ENCODE results near the gene FMN2.

FMN2 gene

DNA sequence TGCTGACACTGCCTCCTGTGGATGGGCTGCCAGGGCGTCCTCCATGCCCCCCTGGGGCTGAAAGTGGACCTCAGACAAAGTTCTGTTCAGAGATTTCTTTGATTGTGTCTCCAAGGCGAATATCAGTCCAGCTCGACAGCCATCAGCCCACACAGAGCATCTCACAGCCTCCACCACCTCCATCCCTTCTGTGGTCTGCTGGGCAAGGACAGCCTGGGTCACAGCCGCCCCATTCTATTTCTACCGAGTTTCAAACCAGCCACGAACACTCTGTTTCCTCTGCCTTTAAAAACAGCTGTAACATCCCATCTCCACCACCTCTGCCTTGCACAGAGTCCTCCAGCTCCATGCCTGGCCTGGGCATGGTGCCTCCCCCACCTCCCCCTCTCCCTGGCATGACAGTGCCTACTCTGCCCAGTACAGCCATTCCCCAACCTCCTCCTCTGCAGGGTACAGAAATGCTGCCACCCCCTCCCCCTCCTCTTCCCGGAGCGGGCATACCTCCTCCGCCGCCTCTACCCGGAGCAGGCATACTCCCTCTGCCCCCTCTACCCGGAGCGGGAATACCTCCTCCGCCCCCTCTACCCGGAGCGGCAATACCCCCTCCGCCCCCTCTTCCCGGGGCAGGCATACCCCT, 115.5 kb downstream of the FMN2 start:
- H3K27ac ChIP-seq (ENCODE audit: insufficient read depth, low read length, poor library complexity, severe bottlenecking): no peak overlapping the region
- H3K27me3 ChIP-seq (replicated peaks; ENCODE audit: control insufficient read depth, insufficient read depth, low read length, poor library complexity, severe bottlenecking): no peaks in the 10 kb centered on the region
- no peak overlapping the region for H3K4me3 ChIP-seq (ENCODE audit: insufficient read depth, low read depth, low read length, poor library complexity, severe bottlenecking)
- H3K4me1 ChIP-seq (ENCODE audit: control insufficient read depth, insufficient read depth, low read length, poor library complexity, severe bottlenecking): no peaks in the 10 kb centered on the region
- no peaks in the 10 kb centered on the region for H3K9me3 ChIP-seq (ENCODE audit: control insufficient read depth, low read length)
- DNase-seq: no peak
- H3K36me3 ChIP-seq (ENCODE audit: control insufficient read depth, insufficient read depth, low read length): no peaks in the 10 kb centered on the region

DNA sequence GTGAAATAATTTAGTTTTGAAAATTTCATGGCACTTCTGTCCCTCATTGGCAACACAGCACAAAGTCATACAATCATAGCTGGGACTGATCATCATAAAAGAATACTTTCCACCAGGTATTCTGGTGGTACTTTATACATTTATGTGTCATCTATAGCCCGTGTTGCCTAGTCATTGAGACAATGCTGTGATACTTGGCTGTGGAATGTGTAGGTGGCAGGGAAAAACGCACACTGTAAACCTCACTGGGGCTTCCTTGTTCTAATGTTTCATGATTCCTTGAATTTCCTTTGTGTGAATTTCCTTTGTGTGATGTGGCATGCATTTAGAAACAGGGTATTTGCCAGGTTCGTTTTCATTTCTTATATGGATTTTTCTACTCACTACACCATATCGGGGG, 118.3 kb downstream of the FMN2 start:
- Histone ChIP-seq H3K27ac (ENCODE audit: insufficient read depth, low read length, poor library complexity, severe bottlenecking) (no peak overlapping the region), H3K36me3 (ENCODE audit: control insufficient read depth, insufficient read depth, low read length) (no peaks in the 10 kb centered on the region), H3K9me3 (ENCODE audit: control insufficient read depth, low read length) (no peaks in the 10 kb centered on the region), H3K4me3 (ENCODE audit: insufficient read depth, low read depth, low read length, poor library complexity, severe bottlenecking) (no peak overlapping the region), H3K27me3 (replicated peaks; ENCODE audit: control insufficient read depth, insufficient read depth, low read length, poor library complexity, severe bottlenecking) (no peaks in the 10 kb centered on the region), H3K4me1 (ENCODE audit: control insufficient read depth, insufficient read depth, low read length, poor library complexity, severe bottlenecking) (no peaks in the 10 kb centered on the region)
- no peak for DNase-seq

DNA sequence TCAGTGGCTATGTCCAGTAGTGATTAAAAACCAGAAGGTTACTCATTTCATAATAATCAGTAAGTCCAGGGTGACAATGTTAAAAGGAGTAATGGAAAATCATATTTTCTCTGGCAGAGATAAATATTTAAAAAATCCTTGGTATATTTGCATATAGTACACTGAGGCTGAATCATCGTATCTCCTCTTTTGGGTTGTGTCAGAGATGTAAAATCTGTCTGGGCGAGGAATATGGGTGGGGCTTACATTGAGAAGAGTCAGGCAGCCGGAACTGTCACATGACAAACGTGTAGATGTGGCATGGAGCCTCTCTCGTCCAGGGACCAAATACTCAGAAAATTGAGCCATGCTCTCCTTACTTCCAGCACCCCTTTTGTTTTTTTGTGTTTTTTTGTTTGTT, 120.9 kb downstream of the FMN2 start:
- Histone ChIP-seq H3K27ac (ENCODE audit: insufficient read depth, low read length, poor library complexity, severe bottlenecking) (no peak overlapping the region), H3K4me3 (ENCODE audit: insufficient read depth, low read depth, low read length, poor library complexity, severe bottlenecking) (no peak overlapping the region), H3K36me3 (ENCODE audit: control insufficient read depth, insufficient read depth, low read length) (no peaks in the 10 kb centered on the region), H3K9me3 (ENCODE audit: control insufficient read depth, low read length) (no peaks in the 10 kb centered on the region), H3K27me3 (replicated peaks; ENCODE audit: control insufficient read depth, insufficient read depth, low read length, poor library complexity, severe bottlenecking) (no peaks in the 10 kb centered on the region), H3K4me1 (ENCODE audit: control insufficient read depth, insufficient read depth, low read length, poor library complexity, severe bottlenecking) (no peaks in the 10 kb centered on the region)
- DNase-seq: no peak

DNA sequence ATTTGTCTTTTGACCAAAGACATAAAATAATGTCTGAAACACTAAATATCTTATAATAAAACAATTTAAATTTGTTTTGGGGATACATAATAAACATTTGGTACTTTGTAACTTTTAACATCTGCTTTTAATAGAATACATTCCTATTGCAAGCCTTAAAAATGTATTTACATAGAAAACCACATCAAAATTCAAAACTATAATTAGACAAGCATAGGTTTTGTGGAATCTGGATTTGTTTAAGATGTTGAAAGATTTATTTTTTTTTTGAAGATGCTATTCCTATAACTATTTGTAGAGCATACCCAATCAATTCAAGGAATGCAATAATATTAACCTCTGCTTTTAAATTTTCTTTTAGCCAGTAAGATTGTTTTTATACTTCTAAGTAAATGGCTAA, 125.7 kb downstream of the FMN2 start:
- Histone ChIP-seq H3K27ac (ENCODE audit: insufficient read depth, low read length, poor library complexity, severe bottlenecking) (no peak overlapping the region), H3K27me3 (replicated peaks; ENCODE audit: control insufficient read depth, insufficient read depth, low read length, poor library complexity, severe bottlenecking) (no peaks in the 10 kb centered on the region), H3K9me3 (ENCODE audit: control insufficient read depth, low read length) (no peaks in the 10 kb centered on the region), H3K36me3 (ENCODE audit: control insufficient read depth, insufficient read depth, low read length) (no peaks in the 10 kb centered on the region), H3K4me3 (ENCODE audit: insufficient read depth, low read depth, low read length, poor library complexity, severe bottlenecking) (no peak overlapping the region), H3K4me1 (ENCODE audit: control insufficient read depth, insufficient read depth, low read length, poor library complexity, severe bottlenecking) (no peaks in the 10 kb centered on the region)
- no peak for DNase-seq

DNA sequence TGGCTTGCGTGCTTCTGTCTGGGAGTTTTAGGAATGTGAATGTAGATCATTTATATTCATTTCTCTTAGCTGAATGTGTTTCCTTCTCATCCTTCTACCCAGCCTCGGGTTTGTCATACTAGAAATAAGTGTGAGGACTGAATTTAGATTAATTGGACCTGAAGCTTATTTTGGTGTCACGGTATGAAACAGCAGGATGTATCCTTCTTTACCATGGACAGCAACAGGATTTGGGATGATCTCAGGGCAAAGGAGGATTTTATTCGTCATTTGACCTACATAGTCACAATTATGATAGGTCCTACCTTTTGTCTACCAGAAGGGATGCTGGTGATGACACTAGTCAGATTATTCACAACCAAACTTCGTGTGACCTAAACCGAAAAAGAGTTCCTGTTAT, 127.4 kb downstream of the FMN2 start:
- H3K4me1 ChIP-seq (ENCODE audit: control insufficient read depth, insufficient read depth, low read length, poor library complexity, severe bottlenecking): no peaks in the 10 kb centered on the region
- H3K9me3 ChIP-seq (ENCODE audit: control insufficient read depth, low read length): no peaks in the 10 kb centered on the region
- no peaks in the 10 kb centered on the region for H3K27me3 ChIP-seq (replicated peaks; ENCODE audit: control insufficient read depth, insufficient read depth, low read length, poor library complexity, severe bottlenecking)
- H3K4me3 ChIP-seq (ENCODE audit: insufficient read depth, low read depth, low read length, poor library complexity, severe bottlenecking): no peak overlapping the region
- DNase-seq: no peak
- H3K27ac ChIP-seq (ENCODE audit: insufficient read depth, low read length, poor library complexity, severe bottlenecking): no peak overlapping the region
- no peaks in the 10 kb centered on the region for H3K36me3 ChIP-seq (ENCODE audit: control insufficient read depth, insufficient read depth, low read length)

DNA sequence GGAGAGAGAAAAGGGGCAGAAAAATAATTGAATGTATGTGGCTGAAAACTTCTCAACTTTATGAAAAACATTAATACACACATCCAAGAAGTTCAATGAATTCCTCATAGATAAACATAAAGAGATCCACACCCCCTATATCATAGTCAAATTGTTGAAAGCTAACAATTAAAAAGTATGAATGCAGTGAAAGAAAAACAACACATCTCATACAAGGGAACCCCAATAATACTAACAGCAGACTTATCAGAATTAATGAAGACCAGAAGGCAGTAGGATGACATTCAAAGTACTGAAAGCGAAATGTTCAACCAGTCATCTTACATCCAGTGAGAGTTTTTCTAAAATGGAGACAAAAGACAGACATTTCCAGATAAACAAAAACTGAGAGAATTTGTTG, 134.4 kb downstream of the FMN2 start:
- Histone ChIP-seq H3K4me3 (ENCODE audit: insufficient read depth, low read depth, low read length, poor library complexity, severe bottlenecking) (no peak overlapping the region), H3K27me3 (replicated peaks; ENCODE audit: control insufficient read depth, insufficient read depth, low read length, poor library complexity, severe bottlenecking) (no peaks in the 10 kb centered on the region), H3K4me1 (ENCODE audit: control insufficient read depth, insufficient read depth, low read length, poor library complexity, severe bottlenecking) (no peaks in the 10 kb centered on the region), H3K27ac (ENCODE audit: insufficient read depth, low read length, poor library complexity, severe bottlenecking) (no peak overlapping the region), H3K9me3 (ENCODE audit: control insufficient read depth, low read length) (no peaks in the 10 kb centered on the region), H3K36me3 (ENCODE audit: control insufficient read depth, insufficient read depth, low read length) (no peaks in the 10 kb centered on the region)
- DNase-seq: no peak

DNA sequence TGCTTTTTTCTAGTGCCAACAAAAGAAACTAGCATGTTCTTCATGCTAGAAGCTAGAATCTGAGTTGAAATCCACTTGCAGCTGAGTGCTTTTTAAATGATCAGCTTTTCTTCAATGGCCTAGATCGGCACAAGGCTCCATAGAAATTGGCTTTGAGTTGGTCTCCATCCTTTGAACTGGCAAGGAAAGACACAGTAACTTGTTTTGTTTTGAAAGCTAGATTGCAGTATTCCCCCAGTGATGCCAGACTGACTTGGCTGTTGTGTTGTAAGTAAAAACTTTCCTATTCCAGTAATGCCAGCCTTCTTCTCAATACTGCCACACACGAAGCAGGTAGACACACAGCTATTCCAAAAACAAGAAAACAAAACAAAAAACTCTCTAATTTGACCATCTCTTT, 139.1 kb downstream of the FMN2 start:
- no peak for DNase-seq
- H3K27me3 ChIP-seq (replicated peaks; ENCODE audit: control insufficient read depth, insufficient read depth, low read length, poor library complexity, severe bottlenecking): no peaks in the 10 kb centered on the region
- H3K36me3 ChIP-seq (ENCODE audit: control insufficient read depth, insufficient read depth, low read length): no peaks in the 10 kb centered on the region
- H3K9me3 ChIP-seq (ENCODE audit: control insufficient read depth, low read length): no peaks in the 10 kb centered on the region
- H3K4me1 ChIP-seq (ENCODE audit: control insufficient read depth, insufficient read depth, low read length, poor library complexity, severe bottlenecking): no peaks in the 10 kb centered on the region
- H3K27ac ChIP-seq (ENCODE audit: insufficient read depth, low read length, poor library complexity, severe bottlenecking): no peak overlapping the region
- H3K4me3 ChIP-seq (ENCODE audit: insufficient read depth, low read depth, low read length, poor library complexity, severe bottlenecking): no peak overlapping the region

DNA sequence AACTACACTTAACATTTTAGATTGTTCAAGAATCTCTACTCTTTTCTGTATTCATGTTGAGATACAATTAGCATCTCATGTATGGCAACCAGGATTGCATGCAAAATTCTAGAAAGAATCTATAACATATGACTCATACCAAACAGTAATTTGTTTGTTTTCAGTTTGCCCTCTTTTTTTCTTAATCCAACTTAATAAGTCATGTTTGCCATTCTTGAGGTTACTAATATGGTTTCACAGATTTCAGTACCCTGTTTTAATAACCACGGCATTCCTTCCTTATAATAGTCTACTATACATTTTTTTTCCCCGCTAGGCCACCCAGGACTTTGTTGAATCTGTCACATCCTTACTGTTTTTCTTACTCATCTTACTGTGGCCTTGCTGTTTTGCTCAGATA, 140.8 kb downstream of the FMN2 start:
- H3K27ac ChIP-seq (ENCODE audit: insufficient read depth, low read length, poor library complexity, severe bottlenecking): no peak overlapping the region
- no peak for DNase-seq
- H3K4me3 ChIP-seq (ENCODE audit: insufficient read depth, low read depth, low read length, poor library complexity, severe bottlenecking): no peak overlapping the region
- H3K4me1 ChIP-seq (ENCODE audit: control insufficient read depth, insufficient read depth, low read length, poor library complexity, severe bottlenecking): no peaks in the 10 kb centered on the region
- H3K27me3 ChIP-seq (replicated peaks; ENCODE audit: control insufficient read depth, insufficient read depth, low read length, poor library complexity, severe bottlenecking): no peaks in the 10 kb centered on the region
- no peaks in the 10 kb centered on the region for H3K9me3 ChIP-seq (ENCODE audit: control insufficient read depth, low read length)
- H3K36me3 ChIP-seq (ENCODE audit: control insufficient read depth, insufficient read depth, low read length): no peaks in the 10 kb centered on the region

DNA sequence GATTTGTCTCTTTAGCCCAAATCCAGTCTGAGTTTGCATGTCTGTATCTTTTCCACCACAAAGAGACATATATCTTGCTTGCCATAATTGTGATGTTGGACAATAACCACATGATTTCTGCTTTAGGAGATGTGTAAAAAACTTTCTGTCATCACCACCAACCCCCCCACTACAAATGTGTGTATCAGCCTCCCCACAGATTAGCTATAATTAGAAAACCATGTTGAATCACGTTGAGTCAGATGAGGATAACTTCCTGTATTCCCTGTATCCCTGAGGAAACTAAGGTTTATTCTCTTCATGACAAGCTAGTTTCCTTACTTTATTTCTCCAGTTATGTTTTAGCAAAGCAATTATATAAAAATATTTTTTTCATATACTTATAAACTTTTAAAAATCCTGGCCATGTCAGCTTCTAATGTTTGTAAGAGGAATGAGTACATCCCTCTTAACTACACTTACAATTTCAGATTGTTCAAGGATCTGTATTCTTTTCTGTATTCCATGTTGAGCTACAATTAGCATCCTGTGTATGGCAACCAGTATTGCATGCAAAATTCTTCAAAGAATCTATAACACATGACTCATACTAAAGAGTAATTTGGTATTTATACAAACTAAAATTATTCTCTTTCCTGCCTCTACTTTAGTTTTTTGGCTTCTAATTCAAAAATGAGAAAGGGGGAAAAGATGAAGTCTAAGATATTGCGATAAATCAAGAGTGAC, 143.0 kb downstream of the FMN2 start:
- H3K9me3 ChIP-seq (ENCODE audit: control insufficient read depth, low read length): no peaks in the 10 kb centered on the region
- H3K4me1 ChIP-seq (ENCODE audit: control insufficient read depth, insufficient read depth, low read length, poor library complexity, severe bottlenecking): no peaks in the 10 kb centered on the region
- no peak overlapping the region for H3K27ac ChIP-seq (ENCODE audit: insufficient read depth, low read length, poor library complexity, severe bottlenecking)
- no peak overlapping the region for H3K4me3 ChIP-seq (ENCODE audit: insufficient read depth, low read depth, low read length, poor library complexity, severe bottlenecking)
- no peaks in the 10 kb centered on the region for H3K36me3 ChIP-seq (ENCODE audit: control insufficient read depth, insufficient read depth, low read length)
- H3K27me3 ChIP-seq (replicated peaks; ENCODE audit: control insufficient read depth, insufficient read depth, low read length, poor library complexity, severe bottlenecking): no peaks in the 10 kb centered on the region
- DNase-seq: no peak

DNA sequence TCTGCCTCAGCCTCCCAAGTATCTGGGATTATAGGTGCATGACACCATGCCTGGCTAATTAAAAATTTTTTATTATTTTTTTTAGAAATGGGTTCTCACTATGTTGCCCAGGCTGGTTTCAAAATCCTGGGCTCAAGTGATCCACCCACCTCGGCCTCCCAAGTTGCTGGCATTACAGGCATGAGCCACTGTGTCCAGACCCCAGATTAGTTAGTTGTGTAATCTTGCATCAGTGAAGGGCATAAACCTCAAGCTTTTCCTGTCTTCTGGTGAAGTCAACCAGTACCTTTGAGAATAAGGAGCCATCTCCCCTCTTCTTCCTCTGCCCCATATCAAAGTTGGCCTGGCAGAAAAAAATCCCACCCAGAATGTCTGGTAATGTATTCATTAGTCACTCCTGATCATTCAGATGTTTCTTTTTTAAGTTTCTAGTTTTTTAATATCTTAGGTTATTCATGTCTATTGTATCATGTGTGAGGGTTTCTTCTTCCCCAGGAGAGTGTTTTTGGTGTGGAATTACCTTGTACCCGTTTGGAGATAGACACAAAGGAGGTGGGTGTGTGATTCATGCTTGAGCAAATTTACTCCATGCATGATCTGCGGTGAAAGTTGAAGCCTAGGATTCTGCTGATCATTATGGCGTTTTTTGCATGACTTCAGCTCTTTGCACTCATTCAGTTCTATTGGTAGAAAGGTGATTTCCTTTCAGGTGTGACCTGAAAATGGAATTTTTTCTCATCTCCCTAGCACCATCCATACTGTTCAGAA, 144.0 kb downstream of the FMN2 start:
- Histone ChIP-seq H3K9me3 (ENCODE audit: control insufficient read depth, low read length) (no peaks in the 10 kb centered on the region), H3K4me1 (ENCODE audit: control insufficient read depth, insufficient read depth, low read length, poor library complexity, severe bottlenecking) (no peaks in the 10 kb centered on the region), H3K27ac (ENCODE audit: insufficient read depth, low read length, poor library complexity, severe bottlenecking) (no peak overlapping the region), H3K36me3 (ENCODE audit: control insufficient read depth, insufficient read depth, low read length) (no peaks in the 10 kb centered on the region), H3K27me3 (replicated peaks; ENCODE audit: control insufficient read depth, insufficient read depth, low read length, poor library complexity, severe bottlenecking) (no peaks in the 10 kb centered on the region), H3K4me3 (ENCODE audit: insufficient read depth, low read depth, low read length, poor library complexity, severe bottlenecking) (no peak overlapping the region)
- DNase-seq: no peak
